Measurements from ENCODE around the gene AURKA. TPM values are rescaled to one million over a fixed set of nuclear protein-coding genes. Genes with fewer than 3 reads are reported as not detected.

AURKA gene
- total and polyA plus RNA-seq, 2 of the 8 experiments (the other 6 are each of a cell fraction or from before 2014, with no cell fraction given): 45.8 to 84.8 TPM

- TF ChIP-seq CTCF (IDR thresholded peaks at IDR 0.05; ENCODE audit: control extremely low read depth in 1 of 3, insufficient read depth in 1 of 3, low read depth in 1 of 3, low read length in 3 of 3) (no peak), NANOG (IDR thresholded peaks at IDR 0.05; ENCODE audit: insufficient read depth, low read depth, low read length, poor library complexity, severe bottlenecking) (no peak)
Measured at GRCh38 chr20:56427797-56428196, 35.8 kb upstream of the AURKA start (continued).

Data from H1 (cell line).